Tibial nerve (tissue), 4 donors: ENCODE results near the gene NOSTRIN. TPM values are rescaled to one million over a fixed set of nuclear protein-coding genes. Genes with fewer than 3 reads are reported as not detected.
"Not testable (repeated sequence)": the region's sequence is repeated elsewhere in the genome, so short reads cannot be mapped to it uniquely, and the experiment has no call there.

Experiments
- DNase-seq, 2 donors: peaks; one replicate each; pipeline ENCODE4 v3.0.0-alpha.2; 2019; ENCODE audit warnings: low spot score in 2 of 2
- H3K27ac ChIP-seq, 4 donors: fragments of 200-600 bp; sonication (generic) in 3 of 4; one replicate each; pipeline ENCODE4 v1.5.1; 2017 to 2019; ENCODE audit warnings: mild to moderate bottlenecking in 1 of 4
- H3K27me3 ChIP-seq, 2 donors: fragments of 200-600 bp; sonication (generic) in 1 of 2; one replicate each; pipeline versions ENCODE4 v1.5.1 to v1.6.0; 2017 to 2019
- H3K36me3 ChIP-seq, 3 donors: fragments of 200-600 bp; sonication (generic); one replicate each; pipeline ENCODE4 v1.5.1; 2018 to 2019
- H3K4me1 ChIP-seq, 4 donors: fragments of 200-600 bp; sonication (generic) in 3 of 4; one replicate each; pipeline ENCODE4 v1.5.1; 2017 to 2019
- H3K4me3 ChIP-seq, 4 donors: fragments of 200-600 bp; sonication (generic) in 3 of 4; one replicate each; pipeline ENCODE4 v1.5.1; 2017 to 2019; ENCODE audit warnings: mild to moderate bottlenecking in 1 of 4, moderate library complexity in 1 of 4
- H3K9me3 ChIP-seq, 4 donors: fragments of 200-600 bp; sonication (generic) in 3 of 4; one replicate each; pipeline ENCODE4 v1.5.1; 2017 to 2019
- EP300 ChIP-seq, 2 donors: sonication (generic); formaldehyde crosslinking; IDR thresholded peaks; one replicate each; pipeline ENCODE4 v1.6.1; 2017; ENCODE audit warnings: antibody characterized with exemption in 2 of 2, mild to moderate bottlenecking in 1 of 2
- POLR2A ChIP-seq, 2 donors: fragments of 450-650 bp; IDR thresholded peaks; one replicate each; pipeline ENCODE4 v1.6.1; 2017; ENCODE audit warnings: antibody characterized with exemption in 2 of 2, mild to moderate bottlenecking in 2 of 2, moderate library complexity in 2 of 2
- WGBS, 2 donors: methylation state at CpG; one replicate each; pipeline ENCODE4 v1.1.5; 2018; 5-methylcytosine and 5-hydroxymethylcytosine counted together
- total RNA-seq, 4 donors: library from RNA; depleted of rRNA; stranded (reverse); fragments of >200 nt; gene quantifications; one replicate each; pipeline ENCODE4 v1.1.0, GENCODE V29; 2016
- TF ChIP-seq, protein P1 (sequence below), 5 experiments: fragments of 200-600 bp in 3 of 5; fragments of 450-650 bp in 2 of 5; sonication (generic) in 3 of 5; IDR thresholded peaks; one replicate each; pipeline ENCODE4 v1.5.1; 2016 to 2019; ENCODE audit warnings: antibody characterized with exemption in 5 of 5, mild to moderate bottlenecking in 3 of 5, moderate library complexity in 2 of 5

Gene NOSTRIN
- total RNA-seq, 4 donors from 2014 or later = 6.3 to 42.4 (median 24.4) TPM

DNA sequence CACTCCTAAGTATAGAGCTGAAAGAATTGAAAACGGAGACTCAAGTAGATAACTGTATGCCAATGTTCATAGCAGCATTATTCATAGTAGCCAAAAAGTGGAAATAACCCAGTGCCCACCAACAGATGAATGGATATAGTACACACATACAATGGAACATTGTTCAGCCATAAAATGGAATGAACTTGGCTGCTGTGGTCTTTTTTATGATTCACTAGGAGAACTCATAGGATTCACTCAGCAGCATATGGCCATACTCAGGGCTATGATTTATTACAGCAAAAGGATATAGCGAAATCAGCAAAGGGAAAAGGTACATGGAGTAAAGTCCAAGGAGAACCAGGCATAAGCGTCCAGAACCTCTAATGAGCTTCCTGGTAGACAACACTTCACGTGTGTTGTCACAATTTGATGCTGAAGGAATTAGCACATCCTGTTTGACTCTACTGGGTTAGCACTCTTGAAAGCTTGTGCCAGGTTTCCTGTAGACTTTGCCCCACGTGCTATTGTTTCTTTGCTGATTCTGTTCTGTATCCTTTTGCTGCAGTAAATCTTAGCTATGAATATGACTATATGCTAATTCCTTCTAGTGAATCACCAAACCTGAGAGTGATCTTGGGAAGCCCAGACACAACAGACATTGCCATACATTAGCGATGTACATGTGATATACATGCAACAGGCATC, 72.1 kb downstream of the NOSTRIN start:
- no peaks in the 10 kb centered on the region for H3K27me3 ChIP-seq
- no peaks in the 10 kb centered on the region for H3K4me1 ChIP-seq
- DNase-seq = no peak
- no peaks in the 10 kb centered on the region for H3K36me3 ChIP-seq
- TF ChIP-seq, protein P1, sequence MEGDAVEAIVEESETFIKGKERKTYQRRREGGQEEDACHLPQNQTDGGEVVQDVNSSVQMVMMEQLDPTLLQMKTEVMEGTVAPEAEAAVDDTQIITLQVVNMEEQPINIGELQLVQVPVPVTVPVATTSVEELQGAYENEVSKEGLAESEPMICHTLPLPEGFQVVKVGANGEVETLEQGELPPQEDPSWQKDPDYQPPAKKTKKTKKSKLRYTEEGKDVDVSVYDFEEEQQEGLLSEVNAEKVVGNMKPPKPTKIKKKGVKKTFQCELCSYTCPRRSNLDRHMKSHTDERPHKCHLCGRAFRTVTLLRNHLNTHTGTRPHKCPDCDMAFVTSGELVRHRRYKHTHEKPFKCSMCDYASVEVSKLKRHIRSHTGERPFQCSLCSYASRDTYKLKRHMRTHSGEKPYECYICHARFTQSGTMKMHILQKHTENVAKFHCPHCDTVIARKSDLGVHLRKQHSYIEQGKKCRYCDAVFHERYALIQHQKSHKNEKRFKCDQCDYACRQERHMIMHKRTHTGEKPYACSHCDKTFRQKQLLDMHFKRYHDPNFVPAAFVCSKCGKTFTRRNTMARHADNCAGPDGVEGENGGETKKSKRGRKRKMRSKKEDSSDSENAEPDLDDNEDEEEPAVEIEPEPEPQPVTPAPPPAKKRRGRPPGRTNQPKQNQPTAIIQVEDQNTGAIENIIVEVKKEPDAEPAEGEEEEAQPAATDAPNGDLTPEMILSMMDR (IDR thresholded peaks at IDR 0.05) = no peak
- TF ChIP-seq POLR2A (IDR thresholded peaks at IDR 0.05) (no peak), EP300 (IDR thresholded peaks at IDR 0.05) (no peak)
- H3K9me3 ChIP-seq = no peaks in the 10 kb centered on the region
- H3K27ac ChIP-seq = no peak overlapping the region
- H3K4me3 ChIP-seq = no peak overlapping the region
- WGBS, 2 donors = 65 to 74% methylated on average over 6 of the region's 6 CpGs

DNA sequence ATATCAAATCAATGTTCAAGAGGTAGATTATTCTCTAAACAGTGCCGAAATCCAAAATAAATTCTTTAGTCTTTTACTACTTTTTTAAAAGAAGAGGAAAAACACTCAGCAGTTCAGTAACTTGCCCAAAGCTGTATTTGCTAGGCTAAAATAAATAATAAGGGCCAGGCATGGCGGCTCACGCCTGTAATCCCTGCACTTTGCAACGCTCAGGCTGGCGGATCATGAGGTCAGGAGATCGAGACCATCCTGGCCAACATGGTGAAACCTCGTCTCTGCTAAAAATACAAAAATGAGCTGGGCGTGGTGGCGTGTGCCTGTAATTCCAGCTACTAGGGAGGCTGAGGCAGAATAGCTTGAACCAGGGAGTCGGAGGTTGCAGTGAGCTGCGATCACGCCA, 79.7 kb downstream of the NOSTRIN start:
- not testable (repeated sequence) for H3K27me3 ChIP-seq, H3K36me3 ChIP-seq, DNase-seq, H3K4me3 ChIP-seq, H3K9me3 ChIP-seq, H3K27ac ChIP-seq, H3K4me1 ChIP-seq
- 96 to 98% methylated on average over 12 of the region's 12 CpGs for WGBS, 2 donors

DNA sequence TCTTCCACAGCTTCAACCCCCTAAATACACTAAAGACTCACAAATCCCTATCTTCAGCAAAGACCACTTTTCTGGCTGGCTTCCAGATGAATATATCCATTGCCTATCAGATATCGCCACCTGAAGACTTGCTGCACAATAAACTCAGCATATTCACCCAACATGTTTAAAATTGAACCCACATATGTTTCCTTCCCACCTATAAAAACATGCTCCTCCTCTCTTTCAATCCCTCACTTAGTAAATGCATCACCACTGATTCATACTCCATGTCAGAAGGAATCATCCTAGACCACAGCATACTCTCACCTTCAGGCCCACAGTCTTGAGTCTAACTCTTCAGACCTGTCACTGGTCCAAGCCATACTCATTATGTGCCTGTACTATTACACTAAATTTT, 82.5 kb downstream of the NOSTRIN start:
- H3K27ac ChIP-seq = no peak overlapping the region
- H3K4me1 ChIP-seq = peaks cover 0 to 6% (median 2%) of the 10 kb centered on the region in 4 donors
- H3K36me3 ChIP-seq = no peaks in the 10 kb centered on the region
- TF ChIP-seq, protein P1 (IDR thresholded peaks at IDR 0.05) = no peak
- TF ChIP-seq POLR2A (IDR thresholded peaks at IDR 0.05) (no peak), EP300 (IDR thresholded peaks at IDR 0.05) (no peak)
- no peak overlapping the region for H3K4me3 ChIP-seq
- no peaks in the 10 kb centered on the region for H3K27me3 ChIP-seq
- DNase-seq = no peak
- WGBS, 2 donors = 96 to 97% methylated on average over 1 of the region's 1 CpG
- H3K9me3 ChIP-seq = no peaks in the 10 kb centered on the region

DNA sequence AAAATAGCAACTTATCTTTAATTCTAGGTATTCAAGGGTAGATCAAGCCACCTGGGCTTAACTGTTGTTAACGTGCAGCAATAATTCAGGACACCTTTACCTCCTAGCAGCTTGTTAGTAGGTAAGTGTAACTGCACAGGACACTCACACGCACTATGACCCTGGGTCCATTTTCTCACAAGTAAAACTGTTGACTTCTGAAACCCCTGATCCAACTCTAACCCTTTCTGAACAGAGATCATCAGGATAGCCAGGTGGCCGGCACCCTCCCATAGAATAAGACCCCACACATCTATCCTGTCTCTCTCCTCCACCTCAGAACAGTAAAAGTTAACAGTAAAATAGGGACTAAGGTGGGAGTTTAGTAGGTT, 87.2 kb downstream of the NOSTRIN start:
- H3K36me3 ChIP-seq = no peaks in the 10 kb centered on the region
- no peak overlapping the region for H3K27ac ChIP-seq
- no peaks in the 10 kb centered on the region for H3K9me3 ChIP-seq
- WGBS, 2 donors = 30 to 33% methylated on average over 3 of the region's 3 CpGs
- H3K4me3 ChIP-seq = peak overlapping the region in 3 of 4 donors; percentile 43 to 62 (median 49)
- no peaks in the 10 kb centered on the region for H3K27me3 ChIP-seq
- TF ChIP-seq EP300 (IDR thresholded peaks at IDR 0.05) (no peak), POLR2A (IDR thresholded peaks at IDR 0.05) (no peak)
- TF ChIP-seq, protein P1 (IDR thresholded peaks at IDR 0.05) = no peak
- no peak for DNase-seq
- peaks cover 0 to 12% (median 3%) of the 10 kb centered on the region in 4 donors for H3K4me1 ChIP-seq

DNA sequence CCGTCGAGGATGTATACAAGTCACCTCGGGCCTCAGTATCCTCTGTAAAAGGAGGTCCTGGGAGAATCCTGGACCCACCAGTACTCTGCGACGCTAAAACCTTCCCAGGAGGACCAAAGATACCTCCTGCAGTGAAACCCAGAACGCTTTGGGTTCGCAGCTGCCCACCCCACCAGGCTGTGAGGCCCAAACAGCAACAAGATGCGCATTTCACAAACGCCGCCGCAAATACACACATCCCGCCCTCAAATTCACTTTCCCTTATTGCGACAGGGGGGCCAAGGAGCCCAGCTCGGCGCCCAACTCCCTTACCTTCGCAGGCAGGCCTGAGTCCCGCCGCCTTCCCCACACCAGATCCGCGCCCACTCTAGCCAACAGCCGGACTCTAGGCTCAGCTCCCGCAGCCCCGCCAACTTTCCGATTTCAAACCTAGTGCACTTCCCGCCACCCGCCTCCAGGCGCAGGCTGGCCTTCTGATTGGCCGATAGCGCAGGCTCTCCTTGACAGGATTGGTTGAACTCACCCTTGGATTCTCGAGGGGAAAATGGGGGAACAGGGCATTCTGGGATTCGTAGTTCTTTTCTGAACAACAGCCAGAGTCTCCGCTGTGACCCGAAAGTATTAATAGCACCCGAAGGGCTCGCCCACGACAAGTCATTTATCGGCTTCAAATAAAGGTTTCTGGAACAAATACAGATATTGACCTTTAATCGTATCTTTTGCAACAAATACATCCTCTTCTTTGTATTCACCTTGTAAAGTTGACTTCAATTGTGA, 87.8 kb downstream of the NOSTRIN start, which contains the start of gene SPC25:
Gene SPC25 (minus strand): TSS at position 425 of the 777 bp plus-strand sequence. CDS start 911 bp downstream, outside the sequence.
- 1% methylated on average over 38 of the region's 38 CpGs for WGBS, 2 donors
- Histone ChIP-seq H3K4me3 (peak within 1 kb of the TSS; percentile 22 to 62 (median 46)), H3K4me1 (peaks cover 0 to 12% (median 3%) of the 10 kb centered on the region in 4 donors), H3K27ac (no peak within 1 kb of the TSS), H3K27me3 (no peaks in the 10 kb centered on the region), H3K9me3 (no peaks in the 10 kb centered on the region), H3K36me3 (no peaks in the 10 kb centered on the region)
- no peak for TF ChIP-seq POLR2A (IDR thresholded peaks at IDR 0.05)
- TF ChIP-seq EP300 (IDR thresholded peaks at IDR 0.05) = peak in 1 of 2 donors; percentile 85
- TF ChIP-seq, protein P1 (IDR thresholded peaks at IDR 0.05) = peak in 3 of 5 experiments; percentile 12 to 39 (median 30)
- peak; percentile 69 to 79 for DNase-seq
